HEK293T (cell line): ENCODE measurements around the gene ZDHHC23.

Experiments used
- ARNT ChIP-seq: fragments of 450-650 bp; IDR thresholded peaks from 2 replicates; pipeline ENCODE4 v1.6.1; 2017; ENCODE audit warnings: mild to moderate bottlenecking
- BHLHE40 ChIP-seq: fragments of 450-650 bp; IDR thresholded peaks from 2 replicates; pipeline ENCODE4 v1.6.1; 2016; ENCODE audit warnings: mild to moderate bottlenecking, moderate library complexity, borderline replicate concordance
- FOXA1 ChIP-seq: fragments of 450-650 bp; IDR thresholded peaks from 2 replicates; pipeline ENCODE4 v1.6.1; 2016; ENCODE audit warnings: mild to moderate bottlenecking
- FOXK2 ChIP-seq: fragments of 450-650 bp; IDR thresholded peaks from 2 replicates; pipeline ENCODE4 v1.6.1; 2016; ENCODE audit warnings: mild to moderate bottlenecking
- FOXM1 ChIP-seq: fragments of 450-650 bp; IDR thresholded peaks from 2 replicates; pipeline ENCODE4 v1.6.1; 2017; ENCODE audit warnings: mild to moderate bottlenecking, borderline replicate concordance
- L3MBTL2 ChIP-seq: fragments of 450-650 bp; conservative IDR thresholded peaks from 2 replicates; pipeline ENCODE4 v1.6.1; 2016; ENCODE audit warnings: mild to moderate bottlenecking
- LEF1 ChIP-seq: fragments of 450-650 bp; IDR thresholded peaks from 2 replicates; pipeline ENCODE4 v1.6.1; 2017; ENCODE audit warnings: mild to moderate bottlenecking, borderline replicate concordance
- NFRKB ChIP-seq: fragments of 450-650 bp; IDR thresholded peaks from 2 replicates; pipeline ENCODE4 v1.6.1; 2016; ENCODE audit warnings: mild to moderate bottlenecking, moderate library complexity
- SP1 ChIP-seq: fragments of 450-650 bp; IDR thresholded peaks from 2 replicates; pipeline ENCODE4 v1.6.1; 2017
- SUZ12 ChIP-seq: fragments of 450-650 bp; IDR thresholded peaks from 2 replicates; pipeline ENCODE4 v1.6.1; 2016; ENCODE audit warnings: mild to moderate bottlenecking
- TARDBP ChIP-seq: fragments of 450-650 bp; IDR thresholded peaks from 2 replicates; pipeline ENCODE4 v1.6.1; 2016
- ZNF384 ChIP-seq: fragments of 450-650 bp; IDR thresholded peaks from 2 replicates; pipeline ENCODE4 v1.6.1; 2016
- TF ChIP-seq, protein P1 (sequence below): fragments of 450-650 bp; IDR thresholded peaks from 2 replicates; pipeline ENCODE4 v1.6.1; 2016

DNA sequence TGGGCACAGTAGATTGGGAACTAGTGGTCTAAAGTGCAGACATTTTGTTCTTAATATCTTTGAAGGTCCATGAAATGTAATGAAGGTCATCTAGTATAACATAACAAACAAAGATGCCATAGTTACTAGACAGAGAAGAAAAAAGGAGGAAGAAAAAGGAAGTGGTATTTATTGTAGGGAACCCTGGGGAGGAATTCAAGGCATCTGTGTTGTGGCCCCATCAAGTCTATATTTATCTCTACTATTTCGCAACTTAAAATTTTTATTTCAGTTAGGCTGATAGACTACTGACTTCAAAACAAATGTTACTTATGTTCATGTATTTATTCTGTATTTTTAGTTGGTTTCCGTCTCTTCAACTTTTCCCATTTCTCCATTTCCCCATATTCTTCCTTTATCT, 48.9 kb upstream of the ZDHHC23 start:
- no peak for TF ChIP-seq LEF1
- TF ChIP-seq FOXK2, result no peak
- TF ChIP-seq SUZ12, result no peak
- no peak for TF ChIP-seq ARNT
- TF ChIP-seq TARDBP, result no peak
- no peak for TF ChIP-seq SP1
- TF ChIP-seq BHLHE40, result no peak
- TF ChIP-seq, protein P1, sequence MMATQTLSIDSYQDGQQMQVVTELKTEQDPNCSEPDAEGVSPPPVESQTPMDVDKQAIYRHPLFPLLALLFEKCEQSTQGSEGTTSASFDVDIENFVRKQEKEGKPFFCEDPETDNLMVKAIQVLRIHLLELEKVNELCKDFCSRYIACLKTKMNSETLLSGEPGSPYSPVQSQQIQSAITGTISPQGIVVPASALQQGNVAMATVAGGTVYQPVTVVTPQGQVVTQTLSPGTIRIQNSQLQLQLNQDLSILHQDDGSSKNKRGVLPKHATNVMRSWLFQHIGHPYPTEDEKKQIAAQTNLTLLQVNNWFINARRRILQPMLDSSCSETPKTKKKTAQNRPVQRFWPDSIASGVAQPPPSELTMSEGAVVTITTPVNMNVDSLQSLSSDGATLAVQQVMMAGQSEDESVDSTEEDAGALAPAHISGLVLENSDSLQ, result no peak
- no peak for TF ChIP-seq FOXM1
- no peak for TF ChIP-seq L3MBTL2
- TF ChIP-seq FOXA1, result no peak
- TF ChIP-seq NFRKB, result no peak
- TF ChIP-seq ZNF384, result no peak
